NCI-H345 treated with DMSO at 0.1 percent for 48 hours (cell line): ENCODE results near the gene AMACR.
"Not testable (repeated sequence)": the region's sequence is repeated elsewhere in the genome, so short reads cannot be mapped to it uniquely, and the experiment has no call there.

ENCODE experiments used
- DNase-seq: peaks from one replicate; lab custom pipeline; 2025; ENCODE audit not compliant: unreplicated experiment; lab: John Stamatoyannopoulos, UW

Gene AMACR

GRCh38 chr5:34037726-34038125, 29.9 kb upstream of the AMACR start:
- DNase-seq = no peak

GRCh38 chr5:34035756-34036155, 27.9 kb upstream of the AMACR start:
- DNase-seq = no peak

- DNase-seq = no peak
Observed at GRCh38 chr5:34034534-34035327, 26.9 kb upstream of the AMACR start.

GRCh38 chr5:34031966-34032365, 24.1 kb upstream of the AMACR start:
- DNase-seq = no peak

- no peak for DNase-seq
Observed at GRCh38 chr5:34031117-34031516, 23.3 kb upstream of the AMACR start.

- DNase-seq = not testable (repeated sequence)
Observed at GRCh38 chr5:34030585-34030984, 22.7 kb upstream of the AMACR start.

GRCh38 chr5:34030048-34030447, 22.2 kb upstream of the AMACR start:
- DNase-seq = no peak

GRCh38 chr5:34028349-34028748, 20.5 kb upstream of the AMACR start:
- DNase-seq = no peak

GRCh38 chr5:34026089-34026761, 18.4 kb upstream of the AMACR start:
- no peak for DNase-seq

- no peak for DNase-seq
Observed at GRCh38 chr5:34022121-34022705, 14.4 kb upstream of the AMACR start.

GRCh38 chr5:34021334-34021733, 13.5 kb upstream of the AMACR start:
- DNase-seq = no peak

GRCh38 chr5:34020726-34021125, 12.9 kb upstream of the AMACR start:
- DNase-seq = no peak

GRCh38 chr5:34017254-34017653, 9.4 kb upstream of the AMACR start:
- no peak for DNase-seq

GRCh38 chr5:34016750-34017149, 8.9 kb upstream of the AMACR start:
- DNase-seq = no peak

- DNase-seq = no peak
Observed at GRCh38 chr5:34016222-34016621, 8.4 kb upstream of the AMACR start.

- no peak for DNase-seq
Observed at GRCh38 chr5:34015120-34015822, 7.4 kb upstream of the AMACR start.

- DNase-seq = no peak
Observed at GRCh38 chr5:34014626-34015025, 6.8 kb upstream of the AMACR start.

- no peak for DNase-seq
Observed at GRCh38 chr5:34013547-34013946, 5.7 kb upstream of the AMACR start.

GRCh38 chr5:34012791-34013190, 4.9 kb upstream of the AMACR start:
- no peak for DNase-seq

- no peak for DNase-seq
Observed at GRCh38 chr5:34011536-34011935, 3.7 kb upstream of the AMACR start.

- not testable (repeated sequence) for DNase-seq
Observed at GRCh38 chr5:34010146-34010545, 2.3 kb upstream of the AMACR start.

GRCh38 chr5:34009610-34010009, 1.8 kb upstream of the AMACR start:
- DNase-seq = no peak
